Body of pancreas (tissue), 4 donors: Measurements from ENCODE around the gene SLC22A14. TPM values are rescaled to one million over a fixed set of nuclear protein-coding genes. Genes with fewer than 3 reads are reported as not detected.
"Not testable (repeated sequence)": the region's sequence is repeated elsewhere in the genome, so short reads cannot be mapped to it uniquely, and the experiment has no call there.

Experiments used
- ATAC-seq: fragments of 150-250 bp; one replicate; pipeline ENCODE4 v1.9.1; 2016
- DNase-seq, 4 donors: peaks; one replicate each; pipeline ENCODE4 v3.0.0-alpha.2; 2019
- H3K27ac ChIP-seq, 4 donors: fragments of 200-600 bp; sonication (generic); 1 replicate in 3 of 4; 2 replicates in 1 of 4; pipeline versions ENCODE4 v1.5.1 to v1.6.1; 2016 to 2019; ENCODE audit warnings: mild to moderate bottlenecking in 1 of 4, mixed read lengths in 1 of 4, moderate library complexity in 1 of 4
- H3K27me3 ChIP-seq, 2 donors: fragments of 200-600 bp; sonication (generic); one replicate each; pipeline ENCODE4 v1.6.0; 2016; ENCODE audit warnings: mild to moderate bottlenecking in 1 of 2
- H3K36me3 ChIP-seq, 2 donors: fragments of 200-600 bp; sonication (generic); replicated peaks in 1 of 2; 2 replicates each; pipeline ENCODE4 v1.5.1; 2016; ENCODE audit warnings: low read depth in 2 of 2; ENCODE audit not compliant: insufficient read depth in 1 of 2
- H3K4me1 ChIP-seq: fragments of 200-600 bp; sonication (generic); one replicate; pipeline ENCODE4 v1.6.0; 2016
- H3K4me3 ChIP-seq, 2 donors: fragments of 200-600 bp; sonication (generic); 1 replicate in 1 of 2; 2 replicates in 1 of 2; pipeline ENCODE4 v1.5.1; 2016 to 2019
- H3K9me3 ChIP-seq, 3 donors: fragments of 200-600 bp; sonication (generic); 1 replicate in 2 of 3; 2 replicates in 1 of 3; pipeline ENCODE4 v1.5.1; 2016
- POLR2A ChIP-seq, 3 donors: fragments of 450-650 bp; IDR thresholded peaks; one replicate each; pipeline ENCODE4 v1.6.1; 2016; ENCODE audit warnings: antibody characterized with exemption in 3 of 3, mild to moderate bottlenecking in 2 of 3
- WGBS, 2 donors: methylation state at CpG; one replicate each; pipeline ENCODE4 v1.1.5; 2017; 5-methylcytosine and 5-hydroxymethylcytosine counted together
- intact Hi-C: fragments of 100-400 bp; cut with DNase I; formaldehyde crosslinking; loops from one replicate; pipeline ENCODE4 v1.15.1; 2023
- total RNA-seq, 2 donors: library from RNA; depleted of rRNA; stranded (reverse); fragments of >200 nt; gene quantifications; one replicate each; pipeline ENCODE4 v1.1.0, GENCODE V29; 2016
- TF ChIP-seq, protein P1 (sequence below), 7 experiments: fragments of 450-650 bp in 4 of 7; fragments of 200-600 bp in 3 of 7; sonication (generic) in 3 of 7; IDR thresholded peaks; one replicate each; pipeline ENCODE4 v1.5.1; 2016 to 2019; ENCODE audit warnings: antibody characterized with exemption in 7 of 7

SLC22A14 gene, protein sequence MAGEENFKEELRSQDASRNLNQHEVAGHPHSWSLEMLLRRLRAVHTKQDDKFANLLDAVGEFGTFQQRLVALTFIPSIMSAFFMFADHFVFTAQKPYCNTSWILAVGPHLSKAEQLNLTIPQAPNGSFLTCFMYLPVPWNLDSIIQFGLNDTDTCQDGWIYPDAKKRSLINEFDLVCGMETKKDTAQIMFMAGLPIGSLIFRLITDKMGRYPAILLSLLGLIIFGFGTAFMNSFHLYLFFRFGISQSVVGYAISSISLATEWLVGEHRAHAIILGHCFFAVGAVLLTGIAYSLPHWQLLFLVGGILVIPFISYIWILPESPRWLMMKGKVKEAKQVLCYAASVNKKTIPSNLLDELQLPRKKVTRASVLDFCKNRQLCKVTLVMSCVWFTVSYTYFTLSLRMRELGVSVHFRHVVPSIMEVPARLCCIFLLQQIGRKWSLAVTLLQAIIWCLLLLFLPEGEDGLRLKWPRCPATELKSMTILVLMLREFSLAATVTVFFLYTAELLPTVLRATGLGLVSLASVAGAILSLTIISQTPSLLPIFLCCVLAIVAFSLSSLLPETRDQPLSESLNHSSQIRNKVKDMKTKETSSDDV
- total RNA-seq: not detected

DNA sequence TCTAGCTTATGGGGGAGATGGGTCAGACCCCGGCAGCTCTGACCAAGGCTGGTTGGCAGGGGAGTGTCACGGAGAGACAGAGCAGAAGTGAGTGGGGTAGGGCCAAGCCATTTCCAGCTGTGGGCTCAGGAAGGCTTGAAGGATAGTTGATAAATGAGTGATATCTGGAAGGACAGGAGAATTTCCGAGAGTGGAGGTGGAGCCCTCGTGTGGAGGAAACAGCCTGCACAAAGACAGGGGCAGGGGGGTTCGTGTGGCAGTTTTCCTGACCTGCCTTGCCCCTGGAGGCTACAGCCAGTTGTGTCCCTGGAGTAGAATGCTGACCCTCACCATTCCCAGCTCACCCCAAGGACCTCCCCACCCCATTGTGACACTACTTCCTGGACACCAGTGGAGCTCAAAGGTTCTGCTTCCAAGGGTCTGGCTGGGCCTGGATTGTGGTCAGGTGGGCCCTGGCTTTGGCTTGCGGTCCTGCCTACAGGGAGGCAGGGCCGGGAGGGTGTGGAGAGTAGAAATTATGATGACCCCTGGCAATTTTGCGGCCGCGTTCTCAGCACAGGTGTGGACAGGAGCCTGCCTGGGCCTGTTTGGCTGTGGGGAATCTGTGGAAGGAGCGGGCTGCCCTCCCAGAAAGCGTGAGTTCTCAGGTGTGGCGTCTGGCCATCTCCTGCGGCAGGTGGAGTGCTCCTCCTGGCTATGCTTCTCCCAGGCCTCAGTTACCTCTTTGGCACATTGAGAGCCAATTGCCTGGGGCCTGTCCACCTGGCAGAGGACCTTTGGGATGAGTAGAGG lies at the start of gene SLC22A14:
SLC22A14 (plus strand) TSS at position 400 of the 792 bp plus-strand sequence. CDS start 23,733 bp downstream, outside the sequence.
- H3K36me3 ChIP-seq: no peaks in the 10 kb centered on the region
- H3K4me1 ChIP-seq: no peaks in the 10 kb centered on the region
- no peak within 1 kb of the TSS for H3K4me3 ChIP-seq
- WGBS, 2 donors: 84 to 91% methylated on average over 14 of the region's 14 CpGs
- H3K27me3 ChIP-seq: no peaks in the 10 kb centered on the region
- H3K27ac ChIP-seq: no peak within 1 kb of the TSS
- H3K9me3 ChIP-seq: no peaks in the 10 kb centered on the region
- no peak for TF ChIP-seq POLR2A (IDR thresholded peaks at IDR 0.05)
- TF ChIP-seq, protein P1, sequence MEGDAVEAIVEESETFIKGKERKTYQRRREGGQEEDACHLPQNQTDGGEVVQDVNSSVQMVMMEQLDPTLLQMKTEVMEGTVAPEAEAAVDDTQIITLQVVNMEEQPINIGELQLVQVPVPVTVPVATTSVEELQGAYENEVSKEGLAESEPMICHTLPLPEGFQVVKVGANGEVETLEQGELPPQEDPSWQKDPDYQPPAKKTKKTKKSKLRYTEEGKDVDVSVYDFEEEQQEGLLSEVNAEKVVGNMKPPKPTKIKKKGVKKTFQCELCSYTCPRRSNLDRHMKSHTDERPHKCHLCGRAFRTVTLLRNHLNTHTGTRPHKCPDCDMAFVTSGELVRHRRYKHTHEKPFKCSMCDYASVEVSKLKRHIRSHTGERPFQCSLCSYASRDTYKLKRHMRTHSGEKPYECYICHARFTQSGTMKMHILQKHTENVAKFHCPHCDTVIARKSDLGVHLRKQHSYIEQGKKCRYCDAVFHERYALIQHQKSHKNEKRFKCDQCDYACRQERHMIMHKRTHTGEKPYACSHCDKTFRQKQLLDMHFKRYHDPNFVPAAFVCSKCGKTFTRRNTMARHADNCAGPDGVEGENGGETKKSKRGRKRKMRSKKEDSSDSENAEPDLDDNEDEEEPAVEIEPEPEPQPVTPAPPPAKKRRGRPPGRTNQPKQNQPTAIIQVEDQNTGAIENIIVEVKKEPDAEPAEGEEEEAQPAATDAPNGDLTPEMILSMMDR (IDR thresholded peaks at IDR 0.05): no peak
- intact Hi-C loops: no loop called here
- no peak for DNase-seq
- no peak for ATAC-seq

DNA sequence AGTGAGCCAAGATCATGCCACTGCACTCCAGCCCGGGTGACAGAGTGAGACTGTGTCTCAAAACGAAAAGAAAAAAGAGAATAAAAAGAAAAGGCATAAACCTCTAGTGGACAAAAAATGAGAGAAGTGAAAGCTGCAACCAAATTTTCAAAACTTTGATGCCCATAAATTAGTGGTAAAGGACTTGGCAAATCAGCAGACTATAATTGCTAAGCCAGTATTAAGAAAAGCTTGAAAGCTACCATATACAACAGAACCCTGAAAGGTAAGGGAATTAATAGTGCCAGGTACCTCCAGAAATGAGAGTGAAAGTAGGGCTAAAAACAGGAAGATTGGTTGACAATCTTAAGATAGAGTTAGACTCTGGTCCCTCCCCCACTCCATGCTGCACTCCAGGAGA lies 49.4 kb upstream of the SLC22A14 start:
- 74 to 81% methylated on average over 2 of the region's 2 CpGs for WGBS, 2 donors
- H3K4me3 ChIP-seq: no peak overlapping the region
- H3K36me3 ChIP-seq: peaks cover 2 to 10% of the 10 kb centered on the region in 2 donors
- H3K27me3 ChIP-seq: no peaks in the 10 kb centered on the region
- ATAC-seq: no peak
- TF ChIP-seq, protein P1 (IDR thresholded peaks at IDR 0.05): no peak
- no peak for TF ChIP-seq POLR2A (IDR thresholded peaks at IDR 0.05)
- H3K4me1 ChIP-seq: no peaks in the 10 kb centered on the region
- H3K9me3 ChIP-seq: no peaks in the 10 kb centered on the region
- H3K27ac ChIP-seq: no peak overlapping the region
- no peak for DNase-seq
- intact Hi-C loops: no loop called here

DNA sequence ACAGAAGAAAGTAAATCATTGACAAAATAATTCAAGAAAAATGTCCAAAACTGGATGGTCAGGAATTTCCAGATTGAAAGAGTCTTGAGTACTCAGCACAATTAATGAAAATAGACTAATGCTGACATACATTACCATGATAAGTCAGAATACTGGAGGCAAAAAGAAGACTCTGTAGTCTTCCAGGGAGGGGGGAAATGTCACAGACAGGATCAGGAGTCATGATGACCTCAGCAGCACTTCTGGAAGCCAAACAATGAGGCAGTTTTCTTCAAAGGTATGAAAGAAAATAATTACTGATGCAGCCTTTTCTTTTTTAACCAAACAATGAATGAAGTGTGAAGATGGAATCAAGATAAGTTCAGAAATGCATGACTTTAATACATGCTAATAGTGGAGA lies 46.6 kb upstream of the SLC22A14 start:
- Histone ChIP-seq H3K27me3 (no peaks in the 10 kb centered on the region), H3K27ac (no peak overlapping the region), H3K9me3 (no peaks in the 10 kb centered on the region), H3K4me3 (no peak overlapping the region), H3K4me1 (no peaks in the 10 kb centered on the region), H3K36me3 (peaks cover 0 to 12% of the 10 kb centered on the region in 2 donors)
- DNase-seq: no peak
- ATAC-seq: no peak
- intact Hi-C loops: no loop called here
- TF ChIP-seq, protein P1 (IDR thresholded peaks at IDR 0.05): no peak
- TF ChIP-seq POLR2A (IDR thresholded peaks at IDR 0.05): no peak

DNA sequence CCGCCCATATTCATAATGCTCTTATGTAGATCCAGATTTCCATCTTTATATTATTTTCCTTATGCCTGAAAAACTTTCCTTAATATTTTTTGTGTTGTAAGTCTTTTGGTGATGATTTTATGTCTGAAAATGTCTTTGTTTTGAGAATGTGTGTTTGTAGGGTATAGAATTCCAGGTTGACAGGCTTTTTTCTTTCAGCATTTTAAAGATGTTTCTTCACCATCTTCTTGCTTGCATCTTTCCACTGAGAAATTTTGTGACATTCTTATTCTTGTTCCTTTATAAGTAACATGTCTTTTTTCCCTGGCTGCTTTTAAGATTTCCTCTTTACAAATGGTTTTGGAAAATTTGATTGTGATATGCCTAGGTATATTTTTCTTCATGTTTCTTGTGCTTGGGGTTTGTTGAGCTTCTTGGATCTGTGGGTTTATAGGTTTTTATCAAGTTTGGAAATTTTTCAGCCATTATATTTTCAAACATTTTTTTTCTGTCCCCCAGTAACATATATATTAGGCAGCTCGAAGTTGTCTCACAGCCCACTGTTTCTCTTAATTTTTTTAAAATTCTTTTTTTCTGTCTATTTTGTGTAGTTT lies 43.6 kb upstream of the SLC22A14 start:
- DNase-seq (no peak), ATAC-seq (no peak)
- H3K36me3 ChIP-seq: peaks cover 2 to 12% of the 10 kb centered on the region in 2 donors
- no peak overlapping the region for H3K4me3 ChIP-seq
- H3K9me3 ChIP-seq: no peaks in the 10 kb centered on the region
- no peaks in the 10 kb centered on the region for H3K4me1 ChIP-seq
- intact Hi-C loops: no loop called here
- no peak for TF ChIP-seq POLR2A (IDR thresholded peaks at IDR 0.05)
- TF ChIP-seq, protein P1 (IDR thresholded peaks at IDR 0.05): no peak
- H3K27me3 ChIP-seq: no peaks in the 10 kb centered on the region
- 93 to 95% methylated on average over 2 of the region's 2 CpGs for WGBS, 2 donors
- no peak overlapping the region for H3K27ac ChIP-seq

DNA sequence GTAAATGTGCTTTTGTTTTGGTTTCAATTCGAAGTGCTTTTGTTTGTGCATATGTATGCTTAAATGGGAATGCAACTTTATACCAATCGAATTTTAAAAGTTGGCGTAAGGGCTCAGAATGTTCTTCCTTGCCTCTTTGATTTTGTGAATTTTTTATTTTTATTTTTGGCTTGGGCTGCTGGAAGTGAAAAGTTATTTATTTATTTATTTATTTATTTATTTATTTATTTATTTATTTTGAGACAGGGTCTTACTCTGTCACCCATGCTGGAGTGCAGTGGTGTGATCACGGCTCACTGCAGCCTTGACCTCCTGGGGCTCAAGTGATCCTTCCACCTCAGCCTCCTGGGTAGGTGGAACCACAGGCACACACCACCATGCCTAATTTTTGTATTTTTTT lies 39.3 kb upstream of the SLC22A14 start:
- DNase-seq, H3K4me3 ChIP-seq, ATAC-seq, intact Hi-C loops, H3K27me3 ChIP-seq, H3K27ac ChIP-seq, H3K9me3 ChIP-seq, H3K36me3 ChIP-seq, H3K4me1 ChIP-seq: not testable (repeated sequence)
- 93 to 96% methylated on average over 4 of the region's 4 CpGs for WGBS, 2 donors
